ENCODE data around the gene PTPN14.

Gene PTPN14

DNA sequence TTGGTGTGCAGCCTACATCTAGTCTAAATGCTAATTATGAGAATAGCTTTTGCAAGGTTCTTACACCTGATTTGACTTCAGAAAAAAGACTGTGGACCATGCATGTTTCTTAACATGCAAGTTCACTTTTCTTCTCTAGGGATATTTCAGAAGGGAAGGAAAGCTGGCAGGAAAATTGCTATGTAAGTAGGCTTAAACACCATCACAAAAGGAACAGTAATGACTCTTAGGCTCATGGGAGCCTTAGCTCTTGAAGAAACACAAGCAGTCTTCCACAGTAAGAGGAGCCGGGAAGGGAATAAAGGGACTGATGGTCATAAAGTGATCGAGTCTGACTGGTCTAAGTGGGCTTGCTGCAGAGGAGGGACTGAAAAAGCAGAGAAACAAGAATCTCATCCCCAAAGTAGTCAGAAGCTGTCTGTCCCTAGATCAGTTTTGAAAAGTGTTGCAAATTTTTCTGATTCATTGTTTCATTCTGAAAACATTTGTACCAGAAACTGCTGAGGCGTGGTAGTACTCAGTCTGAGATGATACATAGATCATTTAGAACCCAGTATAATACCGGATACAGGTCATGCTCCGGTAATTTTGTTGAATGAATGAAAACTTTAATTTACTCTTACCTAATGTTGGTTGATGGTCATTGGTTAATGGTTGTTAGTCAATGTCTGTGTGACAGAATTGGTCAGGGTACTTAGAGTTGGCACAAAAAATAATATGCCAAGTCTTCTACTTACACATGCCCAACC lies 229.5 kb downstream of the PTPN14 start:
- no peak for FAIRE-seq
- DNase-seq (ENCODE audit: insufficient read length, low spot score): no peak

DNA sequence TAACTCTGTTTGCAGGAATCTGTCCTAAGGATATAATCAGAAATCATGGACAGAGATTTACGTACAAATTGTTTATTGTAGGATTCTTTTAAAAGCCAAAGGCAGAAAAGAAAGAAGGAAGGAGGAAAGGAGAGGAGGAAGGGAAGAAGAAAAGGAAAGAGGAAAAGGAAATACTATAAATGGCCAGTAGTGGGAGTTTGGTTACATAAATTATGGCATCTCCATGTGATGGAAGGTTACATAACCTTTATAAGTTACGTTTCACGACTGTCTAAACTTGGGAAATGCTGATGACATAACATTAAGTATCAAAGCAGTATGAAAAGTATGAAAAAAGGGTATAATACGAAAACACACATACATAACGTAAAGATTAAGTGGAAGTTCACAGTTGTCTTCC lies 231.5 kb downstream of the PTPN14 start:
- DNase-seq (ENCODE audit: insufficient read length, low spot score) (no peak), FAIRE-seq (no peak)

DNA sequence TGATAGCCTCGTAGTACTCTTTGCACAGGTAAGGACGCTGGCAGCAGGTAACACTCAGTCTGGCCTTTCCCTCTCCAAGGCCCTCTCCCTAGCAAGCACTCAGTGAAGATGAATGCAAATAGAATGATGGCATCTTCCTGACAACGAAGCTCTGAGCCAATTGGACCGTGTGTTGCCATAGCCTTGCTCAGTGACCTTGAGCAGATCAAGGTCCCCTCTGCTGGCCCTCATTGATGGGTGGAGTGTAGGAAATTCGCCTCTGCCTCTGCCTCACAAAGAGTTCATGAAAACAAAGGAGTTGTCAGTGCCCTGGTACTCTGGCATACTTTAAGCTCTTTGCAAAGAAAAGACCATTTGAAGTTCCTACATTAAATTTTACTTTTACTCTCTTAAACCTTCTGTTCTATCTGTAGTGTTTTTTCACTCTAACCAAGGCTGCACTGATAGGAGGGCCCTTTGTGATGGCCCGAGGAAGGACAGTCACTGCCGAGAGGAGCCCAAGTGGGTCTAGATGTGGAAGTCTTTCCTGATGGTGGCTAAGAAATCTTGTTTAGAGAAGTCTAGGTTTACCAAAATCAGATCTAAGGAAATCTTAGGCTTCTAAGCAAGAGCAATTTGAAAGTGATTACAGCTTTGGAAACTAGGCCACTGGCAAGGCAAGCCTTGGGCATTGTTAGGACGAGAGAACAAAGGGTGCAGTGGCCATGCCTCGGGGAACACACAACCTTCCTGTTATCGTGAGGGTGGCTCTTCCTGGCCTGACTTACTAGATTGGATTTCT lies 232.3 kb downstream of the PTPN14 start:
- DNase-seq (ENCODE audit: insufficient read length, low spot score): no peak
- FAIRE-seq: no peak

DNA sequence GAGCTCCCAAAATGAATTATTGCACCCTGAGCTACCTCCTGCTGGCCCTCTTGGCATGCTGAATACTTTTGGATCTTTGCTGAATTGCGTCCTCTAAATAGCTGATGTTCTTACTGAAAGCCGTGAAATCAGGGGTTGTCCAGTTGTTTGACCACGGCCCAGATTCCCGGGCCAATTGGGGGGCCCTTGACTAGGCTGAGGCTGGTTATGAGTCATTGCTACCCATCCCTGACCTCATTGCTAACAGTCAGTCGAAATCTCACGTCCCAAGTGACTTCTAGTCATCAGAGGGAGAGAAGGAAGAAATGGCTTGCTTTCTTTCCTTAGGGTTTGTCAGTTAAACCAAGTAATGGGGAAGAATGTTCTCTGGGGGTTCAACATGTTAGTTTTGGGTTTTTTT lies 233.0 kb downstream of the PTPN14 start:
- FAIRE-seq: no peak

DNA sequence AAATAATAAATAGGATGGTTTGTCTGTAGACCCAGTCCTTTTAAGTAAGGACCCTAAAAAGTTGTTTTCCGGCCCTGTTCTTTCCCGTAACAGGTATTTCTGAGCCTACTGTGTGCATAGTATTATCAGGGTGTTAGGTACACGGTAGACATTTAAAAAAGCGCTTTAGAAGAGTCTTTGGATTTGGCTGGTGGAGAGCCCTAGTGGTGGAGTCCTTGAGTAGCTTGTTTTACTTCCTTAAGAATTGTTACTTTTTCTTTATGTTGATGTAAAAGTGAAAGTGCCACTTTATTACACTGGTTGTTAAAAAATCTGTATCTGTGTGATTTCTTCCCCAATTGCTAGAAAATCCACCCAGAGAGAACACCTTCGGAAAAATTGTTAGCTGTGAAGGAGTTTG lies 233.7 kb downstream of the PTPN14 start:
- FAIRE-seq (no peak), DNase-seq (ENCODE audit: insufficient read length, low spot score) (no peak)

More for the DNA sequence above, 233.0 kb downstream of the PTPN14 start:
- DNase-seq (ENCODE audit: insufficient read length, low spot score): no peak

DNA sequence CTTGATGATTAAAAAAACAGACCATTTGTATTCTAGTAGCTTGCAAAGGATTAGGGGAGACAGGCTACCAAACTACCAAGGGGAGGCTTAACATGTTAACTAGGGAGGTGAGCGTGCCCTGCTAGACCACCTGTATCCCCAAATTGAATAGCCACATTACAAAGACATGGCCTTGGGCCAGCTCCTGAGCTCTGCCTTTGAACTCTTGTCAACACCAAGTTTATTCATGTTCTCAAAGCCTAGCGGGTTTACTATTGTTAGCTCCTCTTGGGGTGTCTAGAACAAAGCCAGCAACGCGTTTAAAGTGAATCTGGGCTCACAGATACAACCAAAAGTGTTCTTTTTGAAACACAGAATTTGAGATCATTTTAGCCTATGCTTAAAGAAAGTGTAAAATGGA lies 234.1 kb downstream of the PTPN14 start:
- DNase-seq (ENCODE audit: insufficient read length, low spot score) (no peak), FAIRE-seq (no peak)

DNA sequence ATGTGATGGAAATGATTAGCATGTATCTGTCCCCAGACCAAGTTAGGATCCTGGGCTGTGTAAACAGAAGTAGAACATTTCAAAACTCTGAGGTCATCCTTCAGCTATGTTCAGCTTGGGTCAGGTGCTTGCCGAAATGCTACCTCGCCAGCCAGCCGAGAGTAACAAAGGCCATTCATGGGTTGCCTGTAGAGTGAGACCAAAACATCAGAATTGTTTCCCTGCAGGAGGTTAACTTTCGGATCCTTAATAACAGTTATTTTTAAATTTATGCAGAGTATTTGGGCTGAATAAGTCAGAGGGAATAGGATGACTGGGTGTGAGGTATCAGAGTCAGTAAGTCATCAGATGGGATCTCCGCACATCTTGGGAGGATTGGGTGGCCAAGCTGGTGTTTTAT lies 234.8 kb downstream of the PTPN14 start:
- no peak for DNase-seq (ENCODE audit: insufficient read length, low spot score)
- FAIRE-seq: no peak

DNA sequence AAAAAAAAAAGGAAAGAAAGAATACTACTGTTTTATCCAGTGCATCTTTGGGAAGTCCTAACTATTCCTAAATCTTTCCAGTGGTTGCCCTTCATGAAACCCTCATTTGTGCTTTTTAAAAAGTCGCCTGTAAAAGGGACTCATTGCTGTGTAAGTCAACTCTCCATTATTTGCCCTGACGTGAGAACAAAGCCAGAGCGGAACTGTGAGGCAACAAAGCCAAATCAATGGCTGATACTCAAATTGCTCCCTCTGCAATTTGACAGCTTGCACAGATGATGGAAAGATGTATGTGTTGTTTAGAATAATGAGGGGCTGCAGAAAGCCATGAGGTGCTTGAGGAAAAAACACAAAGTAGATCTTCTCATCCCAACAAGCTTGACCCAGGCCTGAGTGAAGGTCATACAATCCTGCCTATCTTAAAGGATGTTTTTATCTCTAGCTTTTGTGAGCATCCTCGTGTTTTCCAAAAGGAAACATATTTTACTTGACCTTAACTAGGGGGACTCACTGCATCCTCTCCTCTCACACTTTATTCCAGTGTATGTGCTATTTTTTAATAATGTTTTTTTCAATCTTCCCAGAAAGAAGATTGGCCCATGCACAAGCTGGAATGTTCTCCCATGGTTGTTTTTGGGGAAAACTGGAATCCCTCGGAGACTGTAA lies 237.1 kb downstream of the PTPN14 start:
- DNase-seq (ENCODE audit: insufficient read length, low spot score) (no peak), FAIRE-seq (no peak)

DNA sequence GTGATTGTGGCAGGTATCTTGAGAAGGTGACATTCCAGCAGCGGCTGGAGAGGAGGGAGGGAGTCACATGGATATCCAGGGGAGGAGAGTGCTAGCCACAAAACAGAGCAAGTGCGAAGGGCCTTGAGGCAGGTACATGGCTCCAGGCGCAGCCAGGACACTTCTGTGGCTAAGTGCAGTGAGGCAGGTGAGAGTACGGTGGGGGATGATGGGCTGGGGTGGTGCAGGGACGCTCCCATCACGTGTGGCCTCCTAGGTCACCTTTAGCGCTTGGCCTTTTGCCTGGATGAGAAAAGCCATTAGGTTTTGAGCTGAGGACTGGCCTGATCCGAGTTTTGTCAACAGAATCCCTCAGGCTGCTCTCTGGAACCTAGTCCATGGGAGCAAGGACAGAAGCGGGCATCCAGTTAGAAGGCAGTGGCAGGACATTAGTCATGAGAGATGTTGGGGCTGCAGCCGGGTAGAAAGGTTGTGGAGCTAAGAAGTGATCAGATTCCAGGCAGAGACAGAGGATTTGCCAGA lies 238.8 kb downstream of the PTPN14 start:
- no peak for DNase-seq (ENCODE audit: insufficient read length, low spot score)
- FAIRE-seq: no peak

DNA sequence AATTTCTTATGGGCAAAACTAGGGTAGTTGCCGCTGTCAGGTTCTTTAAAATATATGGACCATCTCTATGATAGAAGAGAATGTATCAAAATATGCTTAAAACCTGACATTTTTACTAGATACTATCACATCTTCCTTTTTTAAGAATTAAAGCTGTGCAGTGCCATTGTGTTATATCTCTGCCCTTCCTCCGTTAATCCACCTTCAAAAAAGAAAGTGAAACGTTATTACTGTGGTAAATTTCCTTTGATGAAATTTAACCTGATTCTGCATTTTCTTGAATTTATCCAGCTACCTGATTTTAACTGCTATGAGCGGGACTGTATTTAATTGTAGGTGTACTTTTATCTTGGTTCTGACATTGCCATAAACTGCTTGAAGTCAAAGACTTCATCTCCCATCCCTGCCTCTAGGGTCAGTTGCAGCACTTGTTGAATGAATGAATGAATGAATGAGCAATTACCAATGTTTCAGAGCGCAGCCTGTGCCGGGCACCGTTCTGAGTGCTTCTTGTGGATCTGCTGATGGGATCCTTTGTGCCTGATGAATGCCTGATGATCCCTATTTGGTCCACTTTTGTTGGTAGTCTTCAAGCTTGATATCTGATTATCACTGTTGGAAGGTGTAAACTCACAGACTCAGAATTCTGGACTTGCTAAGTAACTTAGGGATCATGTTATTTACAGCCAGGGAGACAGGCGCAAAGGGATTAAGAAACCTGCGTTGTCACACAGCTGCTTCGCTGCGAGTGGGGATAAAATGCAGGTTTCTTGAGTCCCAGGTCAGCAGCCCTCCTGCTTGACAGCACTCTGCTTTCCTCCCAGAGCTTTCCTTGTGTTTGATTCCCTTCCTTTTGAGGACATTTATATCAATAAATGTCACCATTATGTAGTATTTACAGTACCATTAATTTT lies 240.4 kb downstream of the PTPN14 start:
- no peak for FAIRE-seq

DNA sequence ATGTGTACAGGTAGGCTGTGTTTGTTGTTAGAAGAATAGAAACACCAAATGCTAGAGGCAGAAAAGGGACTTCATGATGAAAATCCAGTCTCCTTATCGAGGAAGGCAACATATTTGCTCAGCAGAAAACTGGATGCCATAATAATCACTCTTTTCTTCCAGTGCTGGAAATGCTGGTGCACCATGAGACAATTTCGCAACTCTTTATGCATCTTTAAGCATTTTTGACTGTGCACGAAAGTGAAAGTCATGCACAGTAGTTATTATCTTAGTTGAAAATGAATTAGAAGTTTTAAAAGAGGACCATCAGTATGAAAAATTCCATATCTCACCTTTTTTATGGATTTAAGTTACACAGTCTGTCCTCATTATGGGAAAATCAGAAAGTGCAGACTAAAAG lies 241.4 kb downstream of the PTPN14 start:
- DNase-seq (ENCODE audit: insufficient read length, low spot score) (no peak), FAIRE-seq (peak; percentile 49)

More for the DNA sequence above, 240.4 kb downstream of the PTPN14 start:
- DNase-seq (ENCODE audit: insufficient read length, low spot score): no peak

DNA sequence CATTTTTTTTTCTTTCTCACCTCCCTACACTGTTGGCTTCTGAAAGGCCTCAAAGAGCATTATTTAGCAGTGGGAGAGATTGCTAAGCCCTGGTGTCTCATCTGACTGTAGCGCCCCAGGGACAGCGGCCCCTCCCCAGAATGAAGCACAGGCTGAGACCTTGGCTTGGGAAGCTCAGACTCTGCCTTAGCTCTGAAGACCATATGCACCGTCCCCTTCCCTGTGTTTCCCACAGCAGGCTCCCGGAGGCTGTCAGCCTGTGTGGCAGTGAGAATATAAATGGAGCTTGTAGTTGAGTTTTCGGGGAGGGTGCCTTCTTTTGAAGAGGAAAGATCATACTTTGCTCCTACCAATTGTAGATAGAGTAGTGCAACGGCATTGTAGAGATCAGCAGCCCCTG lies 245.1 kb downstream of the PTPN14 start:
- FAIRE-seq: no peak
- no peak for DNase-seq (ENCODE audit: insufficient read length, low spot score)

DNA sequence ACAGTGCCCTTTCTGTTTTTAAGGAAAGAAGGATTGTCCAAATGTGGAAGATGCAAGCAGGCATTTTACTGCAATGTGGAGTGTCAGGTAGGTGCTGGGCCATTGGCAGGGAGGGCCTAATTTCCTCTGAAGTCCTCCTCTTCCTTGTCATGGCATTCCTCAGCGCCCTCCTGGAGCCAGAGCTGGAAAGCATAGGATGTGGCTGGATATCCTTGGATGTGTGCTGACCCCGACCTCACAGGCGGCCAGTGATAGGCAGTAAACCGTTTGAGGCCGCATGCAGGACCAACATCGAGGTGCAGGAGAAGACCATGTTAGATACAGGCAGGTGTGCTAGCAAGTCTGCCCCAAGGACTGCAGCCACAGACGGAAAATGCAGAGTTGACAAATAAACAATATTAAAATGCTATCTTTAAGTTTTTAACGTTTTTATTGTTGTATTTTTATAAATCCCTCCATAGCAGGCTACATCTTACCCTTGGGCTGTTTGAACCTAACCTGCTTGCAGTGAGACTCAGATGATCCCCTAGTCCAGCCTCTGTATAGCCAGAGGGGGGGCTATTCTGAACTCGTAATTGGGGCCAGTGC lies 246.1 kb downstream of the PTPN14 start:
- FAIRE-seq (no peak), DNase-seq (ENCODE audit: insufficient read length, low spot score) (no peak)

DNA sequence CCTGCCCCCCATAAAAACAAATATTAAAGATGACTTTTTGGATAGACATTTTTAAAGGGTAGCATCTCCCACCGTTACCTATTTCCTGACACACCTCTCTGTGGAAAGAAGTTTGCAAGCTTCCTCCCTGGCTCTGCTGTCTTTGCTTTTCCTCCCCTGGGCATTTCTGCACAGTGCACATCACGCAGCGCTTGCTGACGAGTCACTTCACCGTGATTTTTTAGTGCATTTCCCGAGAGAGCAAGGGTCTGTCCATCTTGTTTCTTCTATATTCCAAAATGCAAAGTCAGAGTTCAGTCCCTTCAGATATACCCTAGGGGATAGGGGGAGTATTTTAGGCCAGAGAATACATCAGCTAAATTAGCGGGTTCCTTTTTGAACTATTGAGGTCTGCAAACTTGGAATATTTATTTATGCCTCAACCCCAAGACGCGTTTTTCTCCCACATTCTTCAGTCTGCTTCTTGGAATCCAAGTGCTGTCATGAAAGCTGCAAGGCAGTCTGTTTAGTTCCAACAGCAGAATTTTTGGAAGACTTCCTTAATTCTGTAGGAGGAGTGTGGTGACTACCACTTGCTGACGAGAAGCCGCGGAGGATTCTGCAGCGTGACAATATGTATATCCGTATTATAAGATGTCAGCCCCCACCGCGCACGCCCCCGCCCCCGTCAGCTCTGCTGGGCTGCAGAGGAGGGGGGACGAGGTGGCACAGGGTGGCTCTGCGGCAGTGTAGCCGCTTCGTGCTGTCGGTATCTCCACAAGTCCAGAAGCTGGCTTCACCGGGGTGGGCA lies 248.1 kb downstream of the PTPN14 start:
- DNase-seq (ENCODE audit: insufficient read length, low spot score): no peak
- FAIRE-seq: no peak

DNA sequence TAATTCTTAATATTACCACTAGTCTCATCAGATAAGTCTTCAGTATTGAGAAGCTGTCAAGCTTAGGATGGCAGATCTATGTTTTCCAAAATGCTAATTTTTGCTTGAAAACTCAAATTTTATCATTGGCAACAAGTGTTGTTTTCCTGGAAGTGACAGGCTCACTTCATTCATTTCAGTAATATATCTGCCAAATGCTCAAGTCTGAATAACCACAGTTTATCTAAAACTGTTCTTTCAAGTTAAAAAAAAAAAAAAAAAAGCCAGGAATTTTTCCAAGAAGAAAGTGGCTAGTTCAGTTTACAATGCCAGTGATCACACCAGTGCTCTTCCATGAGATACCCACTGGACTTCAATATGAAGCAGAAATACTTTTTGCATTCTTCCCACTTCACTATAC lies 249.9 kb downstream of the PTPN14 start:
- no peak for FAIRE-seq
- no peak for DNase-seq (ENCODE audit: insufficient read length, low spot score)

DNA sequence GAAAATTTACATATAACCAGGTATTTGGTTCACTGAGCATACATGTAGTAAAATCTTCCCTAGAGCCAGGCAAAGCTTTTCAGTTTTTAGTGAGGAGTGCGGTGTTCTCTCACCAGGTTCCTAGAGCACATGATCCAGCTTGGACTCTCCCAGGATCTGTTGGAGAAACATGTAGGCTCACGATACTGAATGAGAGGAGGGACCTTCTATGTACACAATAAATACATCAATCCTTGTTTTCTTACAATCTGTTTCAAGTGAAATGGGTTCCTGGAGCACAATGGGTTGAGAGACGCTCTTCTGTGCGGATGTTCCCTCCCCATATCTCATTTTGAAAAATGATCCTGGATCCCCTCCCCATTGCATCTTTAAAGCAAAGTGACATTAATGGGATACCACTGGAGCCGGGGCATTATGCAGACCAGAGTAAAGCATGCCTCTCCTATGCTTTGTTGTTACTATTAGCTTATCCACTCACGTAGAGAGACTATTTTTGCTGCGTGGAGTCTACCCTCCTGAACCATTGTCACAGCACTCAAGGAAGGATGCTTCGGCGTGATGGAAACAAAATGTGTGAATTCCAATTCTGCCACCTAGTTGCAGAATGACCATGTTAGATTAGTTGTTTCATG lies 251.1 kb downstream of the PTPN14 start:
- no peak for FAIRE-seq
- DNase-seq (ENCODE audit: insufficient read length, low spot score): no peak

Measured in GM19239 (cell line).